ENCODE measurements around the gene SCFD2.

- no peak for TF ChIP-seq CTCF (IDR thresholded peaks at IDR 0.05)
- TF ChIP-seq EP300 (IDR thresholded peaks at IDR 0.05), result no peak
- no peak for TF ChIP-seq POLR2A (IDR thresholded peaks at IDR 0.05)
These were observed 171.1 kb downstream of the SCFD2 start for GRCh38 chr4:53194727-53195126.
